Kidney (tissue), 14 donors: ENCODE data around the gene DYNLT2B. TPM values are rescaled to one million over a fixed set of nuclear protein-coding genes. Genes with fewer than 3 reads are reported as not detected.

Source experiments
- DNase-seq, 5 donors: peaks; one replicate each; pipeline ENCODE4 v3.0.0-alpha.2; 2013 to 2020
- FAIRE-seq: peaks from 2 replicates; lab custom pipeline; 2012; peaks lifted over from hg19 to GRCh38; lab: Jason Lieb, UNC
- H3K27ac ChIP-seq, 2 donors: one replicate each; pipeline ENCODE4 v1.7.0; 2013; ENCODE audit warnings: low read depth in 2 of 2, low read length in 2 of 2, inconsistent platforms in 1 of 2
- H3K27me3 ChIP-seq: one replicate; pipeline ENCODE4 v1.7.1; 2013; ENCODE audit warnings: low read length, inconsistent platforms; ENCODE audit not compliant: control insufficient read depth, insufficient read depth
- H3K36me3 ChIP-seq, 3 donors: one replicate each; pipeline versions ENCODE4 v1.7.0 to v1.7.1; 2013; ENCODE audit warnings: low read length in 3 of 3, control low read depth in 1 of 3, inconsistent platforms in 1 of 3; ENCODE audit not compliant: insufficient read depth in 3 of 3, control insufficient read depth in 2 of 3
- H3K4me1 ChIP-seq, 3 donors: one replicate each; pipeline versions ENCODE4 v1.7.0 to v1.7.1; 2013; ENCODE audit warnings: low read length in 3 of 3, inconsistent platforms in 1 of 3, low read depth in 1 of 3; ENCODE audit not compliant: control insufficient read depth in 2 of 3, insufficient read depth in 2 of 3
- H3K4me3 ChIP-seq, 3 donors: one replicate each; pipeline versions ENCODE4 v1.7.0 to v1.8.1; 2013; ENCODE audit warnings: low read length in 3 of 3, control low read depth in 1 of 3, inconsistent platforms in 1 of 3
- H3K9ac ChIP-seq, 3 donors: one replicate each; pipeline versions ENCODE4 v1.7.0 to v1.7.1; 2013; ENCODE audit warnings: low read length in 3 of 3, control low read depth in 1 of 3, inconsistent platforms in 1 of 3
- H3K9me3 ChIP-seq, 3 donors: one replicate each; pipeline versions ENCODE4 v1.7.0 to v1.7.1; 2013; ENCODE audit warnings: low read length in 3 of 3, control low read depth in 1 of 3, inconsistent platforms in 1 of 3; ENCODE audit not compliant: control insufficient read depth in 2 of 3, insufficient read depth in 1 of 3
- CTCF ChIP-seq: IDR thresholded peaks from 3 replicates; pipeline ENCODE4 v1.5.1; 2012; ENCODE audit warnings: mild to moderate bottlenecking, moderate library complexity, borderline replicate concordance; ENCODE audit not compliant: insufficient read depth; ENCODE audit errors: extremely low read depth
- intact Hi-C: fragments of 100-400 bp; cut with DNase I; formaldehyde crosslinking; loops from one replicate; pipeline ENCODE4 v1.11.1; 2022
- polyA plus RNA-seq: library from polyadenylated mRNA; stranded (reverse); fragments of 350-450 nt; fragmentation: Illumina TruSeq; extraction: RNeasy Lipid Tissue Mini Kit (QIAGEN cat#74804); gene quantifications from one replicate; pipeline ENCODE4 v1.2.3, GENCODE V29; 2014; ENCODE audit warnings: low read depth, low replicate concordance; ENCODE audit not compliant: insufficient read depth
- total RNA-seq: library from RNA; stranded (reverse); fragmentation: NEBNext Ultra II Directional; extraction: Animal tissue kit (Norgen Biotek cat#: 25700); gene quantifications from one replicate; pipeline ENCODE4 v1.2.1, GENCODE V29; 2021
- donor health status: control.
- donor health status: control.
- donor health status: control.
- donor health status: control.
- donor health status: control.
- donor health status: DM: yes; HTN: yes; CAD: no.
- donor health status: Normal renal cell carcinoma (clear cell type).

DYNLT2B gene
- total and polyA plus RNA-seq, 2 donors from 2014 or later: 10.5 to 41.8 TPM

- Histone ChIP-seq H3K4me3 (peak within 1 kb of the TSS; percentile 89 to 99 (median 97)), H3K27me3 (no peaks in the 10 kb centered on the region), H3K36me3 (no peaks in the 10 kb centered on the region), H3K27ac (peak within 1 kb of the TSS; percentile 89 to 91), H3K9ac (peak within 1 kb of the TSS; percentile 88 to 99 (median 98)), H3K4me1 (peaks cover 0 to 10% (median 4%) of the 10 kb centered on the region in 3 donors), H3K9me3 (no peaks in the 10 kb centered on the region)
- TF ChIP-seq CTCF: no peak
- no peak for FAIRE-seq
- intact Hi-C loops: no loop called here
- DNase-seq: peak; percentile 94 to 98 (median 96)
Measured at GRCh38 chr3:196287440-196288140, 30.4 kb downstream of the DYNLT2B start, which contains the start of gene PCYT1A. PCYT1A (minus strand) TSS chr3:196287726; CDS start chr3:196270531, 17,195 bp downstream.

GRCh38 chr3:196287090-196287439 lies 31.0 kb downstream of the DYNLT2B start:
- Histone ChIP-seq H3K4me1 (peaks cover 0 to 10% (median 4%) of the 10 kb centered on the region in 3 donors), H3K27me3 (no peaks in the 10 kb centered on the region), H3K27ac (peak overlapping the region; percentile 89 to 91), H3K9ac (peak overlapping the region; percentile 88 to 99 (median 98)), H3K4me3 (peak overlapping the region; percentile 89 to 99 (median 97)), H3K36me3 (no peaks in the 10 kb centered on the region), H3K9me3 (no peaks in the 10 kb centered on the region)
- no peak for FAIRE-seq
- intact Hi-C loops: no loop called here
- no peak for TF ChIP-seq CTCF
- DNase-seq: peak in 2 of 5 donors; percentile 45 to 69

- no peak overlapping the region for H3K9ac ChIP-seq
- no peaks in the 10 kb centered on the region for H3K27me3 ChIP-seq
- no peak for DNase-seq
- TF ChIP-seq CTCF: no peak
- H3K36me3 ChIP-seq: peaks cover 0 to 1% (median 0%) of the 10 kb centered on the region in 3 donors
- H3K4me1 ChIP-seq: peaks cover 0 to 12% (median 6%) of the 10 kb centered on the region in 3 donors
- intact Hi-C loops: no loop called here
- no peak overlapping the region for H3K27ac ChIP-seq
- no peaks in the 10 kb centered on the region for H3K9me3 ChIP-seq
- no peak overlapping the region for H3K4me3 ChIP-seq
- no peak for FAIRE-seq
Measured at GRCh38 chr3:196284396-196284795, 33.6 kb downstream of the DYNLT2B start.
